GM12891 (cell line): Measurements from ENCODE around the gene SPACA4.

ENCODE experiments used
- PAX5 ChIP-seq: IDR thresholded peaks from 2 replicates; pipeline ENCODE4 v1.6.1; 2011; ENCODE audit warnings: low read length, moderate library complexity, mild to moderate bottlenecking; ENCODE audit not compliant: insufficient read depth, severe bottlenecking
- POLR2A ChIP-seq: IDR thresholded peaks from 2 replicates; pipeline ENCODE4 v1.6.1; 2011; ENCODE audit warnings: low read depth, low read length, control low read depth
- POLR2AphosphoS5 ChIP-seq: IDR thresholded peaks from 2 replicates; pipeline ENCODE4 v1.6.1; 2011; ENCODE audit warnings: low read depth, low read length, control low read depth
- POU2F2 ChIP-seq: IDR thresholded peaks from 2 replicates; pipeline ENCODE4 v1.6.1; 2011; ENCODE audit warnings: low read depth, mild to moderate bottlenecking, control low read depth, low read length, moderate library complexity
- SPI1 ChIP-seq: IDR thresholded peaks from 2 replicates; pipeline ENCODE4 v1.6.1; 2011; ENCODE audit warnings: low read depth, low read length, control low read depth
- TAF1 ChIP-seq: IDR thresholded peaks from 2 replicates; pipeline ENCODE4 v1.6.1; 2011; ENCODE audit warnings: low read depth, low read length, control low read depth

GRCh38 chr19:48645620-48646000, 39.1 kb downstream of the SPACA4 start:
- TF ChIP-seq POLR2A, result no peak
- no peak for TF ChIP-seq POLR2AphosphoS5
- TF ChIP-seq TAF1, result no peak
- TF ChIP-seq SPI1, result peak; percentile 33; the same call in 1 of the 2 replicates
- TF ChIP-seq POU2F2, result no peak
- TF ChIP-seq PAX5, result no peak
